NCI-H146 treated with DMSO at 0.1 percent for 48 hours (cell line): ENCODE measurements around the gene TMEM119.
A peak's percentile ranks its signal among the peaks of the same experiment; 100 is the strongest.
"Not testable (repeated sequence)": the region's sequence is repeated elsewhere in the genome, so short reads cannot be mapped to it uniquely, and the experiment has no call there.

ENCODE experiments used
- DNase-seq: peaks from one replicate; lab custom pipeline; 2025; ENCODE audit not compliant: unreplicated experiment; lab: John Stamatoyannopoulos, UW

The TMEM119 gene

DNA sequence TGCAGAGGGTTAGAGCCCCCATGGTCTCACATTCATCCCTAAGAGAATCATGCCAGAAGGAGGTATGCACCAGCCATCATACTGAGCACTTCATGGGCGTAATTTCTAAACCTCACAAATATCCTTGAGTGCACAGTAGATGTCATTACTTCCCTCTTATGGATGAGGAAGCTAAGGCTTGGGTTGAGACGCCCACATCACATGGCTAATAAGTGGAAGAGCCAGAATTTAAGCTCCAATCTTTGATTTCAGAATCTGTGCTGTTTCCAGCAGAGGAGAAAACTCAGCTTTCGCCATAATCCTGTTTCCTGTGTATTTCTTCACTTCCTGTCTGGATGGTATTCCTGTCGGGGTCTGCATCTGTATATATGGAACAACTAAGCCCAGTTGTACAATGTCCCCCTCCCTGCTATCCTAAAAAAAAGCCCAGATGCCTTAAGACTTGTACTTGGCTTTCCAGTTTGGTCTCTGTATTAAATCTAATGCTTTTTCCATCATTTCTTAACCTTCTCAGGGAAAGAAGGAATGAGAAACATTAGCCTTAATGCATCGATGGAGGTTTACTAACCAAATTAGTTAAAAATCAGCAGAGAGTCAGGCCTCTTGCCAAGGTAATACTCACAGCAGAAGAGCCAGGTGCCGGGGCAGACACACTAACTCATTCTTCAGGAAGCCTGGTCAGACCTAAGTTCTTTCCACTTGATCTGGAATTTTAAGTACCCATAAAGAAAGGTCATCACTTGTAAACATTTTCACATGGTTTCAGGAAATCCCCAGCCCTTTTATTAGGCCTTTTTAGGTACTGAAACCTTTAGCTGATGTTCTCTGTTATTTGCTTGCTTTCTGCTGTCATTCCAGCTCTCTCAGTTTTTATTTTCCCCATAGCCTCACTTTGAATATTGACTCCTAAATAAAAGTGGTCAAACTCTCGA lies 30.2 kb downstream of the TMEM119 start:
- DNase-seq = no peak

DNA sequence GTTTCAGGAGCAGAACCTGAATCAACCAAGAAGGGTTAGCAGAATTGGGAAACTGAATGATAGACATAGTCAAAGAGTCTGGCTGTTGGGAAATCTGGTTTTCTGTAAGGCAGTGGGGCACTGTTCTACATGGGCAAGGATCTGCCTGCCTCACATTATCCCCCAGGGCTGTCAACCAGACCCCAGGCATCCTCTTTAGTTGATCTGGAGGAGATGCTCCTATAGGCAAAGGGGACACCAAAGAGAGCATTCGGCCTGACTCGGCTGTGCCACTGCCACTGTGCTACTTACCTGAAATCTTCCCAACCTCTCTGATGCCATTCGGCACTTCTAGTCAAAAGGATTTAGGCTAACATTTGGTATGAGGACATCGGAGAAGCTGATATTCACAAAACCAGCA lies 31.4 kb downstream of the TMEM119 start:
- DNase-seq = no peak

- DNase-seq = no peak
These were observed 31.9 kb downstream of the TMEM119 start for GRCh38 chr12:108565976-108566375.

GRCh38 chr12:108565146-108565545 lies 32.7 kb downstream of the TMEM119 start:
- no peak for DNase-seq

- no peak for DNase-seq
These were observed 33.2 kb downstream of the TMEM119 start for GRCh38 chr12:108564724-108565123.

DNA sequence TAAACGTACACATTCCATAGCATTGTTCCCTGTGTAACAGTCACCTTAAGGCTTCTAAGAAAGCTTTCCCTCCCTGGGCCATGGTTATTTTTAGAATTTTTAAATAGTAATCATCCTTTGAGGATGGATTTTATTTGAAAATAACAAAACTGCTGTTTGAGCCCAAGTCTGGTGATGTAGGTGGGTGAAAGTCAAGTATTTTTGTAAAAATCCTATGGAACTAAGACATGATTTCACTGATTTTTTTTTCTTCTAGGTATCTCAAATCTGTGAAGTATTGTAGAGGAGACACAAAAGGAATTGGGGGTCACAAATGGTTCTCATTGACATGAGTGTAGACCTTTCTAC lies 34.1 kb downstream of the TMEM119 start:
- DNase-seq = no peak

- DNase-seq = peak; percentile 62
These were observed 34.6 kb downstream of the TMEM119 start for GRCh38 chr12:108563136-108563803.

DNA sequence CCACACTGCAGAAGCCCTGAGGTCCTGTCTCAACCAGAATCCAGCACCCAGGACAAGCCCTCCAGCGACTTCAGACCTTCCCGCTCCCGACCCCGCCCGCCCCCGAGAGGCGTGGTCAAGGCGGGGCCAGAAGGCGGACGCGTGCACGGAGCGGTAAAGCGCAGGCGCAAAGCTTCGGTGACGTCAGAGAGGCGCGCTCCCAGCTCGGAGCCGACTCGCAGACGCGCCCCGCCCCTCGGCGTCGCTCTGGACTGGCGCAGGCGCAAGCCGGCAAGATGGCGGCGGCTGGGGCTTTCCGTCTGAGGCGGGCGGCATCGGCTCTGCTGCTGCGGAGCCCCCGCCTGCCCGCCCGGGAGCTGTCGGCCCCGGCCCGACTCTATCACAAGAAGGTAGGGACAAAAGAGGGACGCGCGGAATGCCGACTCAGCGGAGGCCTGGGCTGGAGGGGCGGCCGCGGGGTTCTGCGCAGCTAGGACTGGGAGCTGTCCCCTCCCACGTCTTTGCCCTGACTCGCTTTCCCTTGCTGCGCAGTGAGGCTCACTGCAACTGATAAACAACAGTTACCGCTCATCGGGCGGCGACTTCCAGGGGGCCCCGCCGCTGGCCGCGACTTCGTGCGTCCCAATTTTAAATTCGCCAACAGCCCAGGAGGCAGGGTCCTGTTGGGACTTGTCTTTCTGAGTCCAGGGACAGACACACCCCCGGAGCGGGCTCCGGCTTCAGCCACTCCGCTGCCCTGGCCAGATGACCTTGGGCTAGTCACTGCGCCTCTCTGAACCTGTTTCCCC lies 35.3 kb downstream of the TMEM119 start, which contains the start of gene ISCU:
Gene ISCU, plus strand, starts transcription at position 249 of the 788 bp plus-strand sequence. Its CDS starts 27 bp downstream, at position 276.
- DNase-seq = peak; percentile 89

- DNase-seq = peak; percentile 44
These were observed 36.0 kb downstream of the TMEM119 start for GRCh38 chr12:108561852-108562347.

DNA sequence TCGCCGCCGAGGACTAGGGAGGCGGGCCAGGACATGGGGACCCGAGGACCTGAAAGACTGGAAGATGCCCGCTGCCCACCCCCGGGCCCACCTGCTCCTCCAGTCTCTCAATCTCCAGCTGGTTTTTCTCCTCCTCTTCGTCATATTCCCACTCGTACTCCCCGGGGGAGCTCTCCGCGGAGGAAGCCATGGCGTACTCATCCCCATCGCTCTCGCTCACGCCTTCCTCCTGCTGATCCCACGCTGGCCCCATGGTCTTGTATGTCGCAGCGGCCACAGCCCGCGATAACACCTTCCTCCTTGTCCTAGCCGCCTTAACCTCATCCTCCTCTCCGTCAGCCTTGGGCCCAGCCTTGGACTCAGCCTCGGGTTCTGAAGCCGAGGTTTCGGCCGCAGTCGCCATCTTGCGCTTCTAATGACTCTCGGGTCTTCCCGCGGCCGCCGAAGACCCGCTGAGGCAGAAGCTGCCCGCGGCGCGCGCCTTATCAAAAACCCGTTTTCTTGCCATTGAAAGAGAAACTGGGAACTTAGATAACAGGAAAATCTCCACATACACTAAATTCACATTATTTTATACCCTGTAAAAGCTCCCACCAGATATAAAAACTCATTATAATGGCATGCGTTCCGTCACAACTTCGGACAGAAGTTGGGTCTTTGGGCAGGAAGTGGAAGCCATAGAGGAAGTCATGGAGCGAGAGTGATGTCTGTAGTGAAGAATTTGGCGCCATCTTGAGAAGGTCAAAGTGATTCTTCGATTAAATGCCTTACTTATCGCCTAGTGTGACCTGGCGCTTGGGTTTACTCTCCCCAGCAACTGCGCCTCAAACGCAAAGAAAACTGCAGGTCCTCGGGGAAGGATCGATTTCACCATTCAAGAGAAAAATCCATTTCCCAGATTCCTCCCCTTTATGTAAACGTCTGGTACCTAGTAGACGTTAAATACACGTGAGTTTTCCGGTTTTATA lies 36.8 kb downstream of the TMEM119 start, which contains the start of gene SART3:
Gene SART3, minus strand, starts transcription at position 422 of the 968 bp plus-strand sequence. Its CDS starts 19 bp downstream, at position 403.
- DNase-seq = peak; percentile 92

- no peak for DNase-seq
These were observed 37.6 kb downstream of the TMEM119 start for GRCh38 chr12:108560321-108560721.

- DNase-seq = no peak
These were observed 38.1 kb downstream of the TMEM119 start for GRCh38 chr12:108559748-108560147.

DNA sequence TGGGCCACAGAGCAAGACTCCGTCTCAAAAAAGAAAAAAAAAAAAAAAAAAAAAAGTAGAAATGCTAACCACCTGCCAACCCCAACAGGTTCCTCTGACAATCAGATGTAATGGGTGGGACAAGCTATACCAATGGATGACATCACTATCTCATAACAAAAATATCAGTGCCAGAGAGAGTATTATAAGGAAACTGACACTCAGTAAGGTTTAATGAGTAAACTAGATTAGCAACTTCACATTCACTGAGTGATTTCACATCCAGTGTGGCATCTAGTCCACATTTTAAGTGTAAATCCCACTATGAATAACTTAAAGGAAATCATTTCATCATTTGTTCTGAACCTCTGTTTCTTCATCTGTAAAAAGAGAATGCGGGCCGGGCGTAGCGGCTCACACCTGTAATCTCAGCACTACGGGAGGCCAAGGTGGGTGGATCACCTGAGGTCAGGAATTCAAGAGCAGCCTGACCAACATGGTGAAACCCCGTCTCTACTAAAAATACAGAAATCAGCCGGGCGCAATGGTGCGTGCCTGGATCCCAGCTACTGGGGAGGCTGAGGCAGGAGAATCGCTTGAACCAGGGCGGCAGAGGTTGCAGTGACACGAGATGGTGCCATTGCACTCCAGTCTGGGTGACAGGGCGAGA lies 38.8 kb downstream of the TMEM119 start:
- no peak for DNase-seq

- not testable (repeated sequence) for DNase-seq
These were observed 42.5 kb downstream of the TMEM119 start for GRCh38 chr12:108555383-108555782.

- no peak for DNase-seq
These were observed 44.1 kb downstream of the TMEM119 start for GRCh38 chr12:108553799-108554198.

GRCh38 chr12:108551535-108551934 lies 46.3 kb downstream of the TMEM119 start:
- no peak for DNase-seq

GRCh38 chr12:108548954-108549521 lies 48.8 kb downstream of the TMEM119 start:
- no peak for DNase-seq

DNA sequence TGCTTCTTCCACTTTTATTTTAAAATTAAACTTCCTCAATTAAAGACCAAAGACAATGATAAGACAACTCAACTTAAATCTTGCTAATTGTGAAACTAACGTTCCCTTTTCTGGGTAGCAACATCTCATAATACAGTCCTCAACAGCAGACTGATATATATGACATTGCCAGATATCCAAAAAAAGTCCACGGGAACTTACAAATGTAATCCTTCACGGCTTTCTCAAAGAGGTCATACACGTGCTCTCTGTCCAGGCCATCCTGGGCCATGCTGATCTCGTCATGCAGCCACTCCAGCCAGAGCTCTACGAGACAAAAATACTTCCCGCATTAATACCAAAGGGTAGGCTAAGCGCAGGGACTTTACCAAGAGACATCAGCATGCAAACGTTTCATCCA lies 50.2 kb downstream of the TMEM119 start:
- DNase-seq = no peak

GRCh38 chr12:108543652-108544051 lies 54.2 kb downstream of the TMEM119 start:
- no peak for DNase-seq
